Measurements from ENCODE around the gene OSBPL8. TPM values are rescaled to one million over a fixed set of nuclear protein-coding genes. Genes with fewer than 3 reads are reported as not detected.
"Not testable (repeated sequence)": the region's sequence is repeated elsewhere in the genome, so short reads cannot be mapped to it uniquely, and the experiment has no call there.

Gene OSBPL8
- total and polyA plus RNA-seq, 2 donors (not counting 1 experiment from before 2014, with no cell fraction given) = 89.6 to 240 TPM

GRCh38 chr12:76368230-76368629 lies 191.3 kb downstream of the OSBPL8 start:
- H3K4me1 ChIP-seq (ENCODE audit: control insufficient read depth, extremely low read depth, insufficient read depth, low read length) = no peaks in the 10 kb centered on the region
- no peaks in the 10 kb centered on the region for H4K20me1 ChIP-seq (ENCODE audit: control insufficient read depth, extremely low read depth, insufficient read depth, low read length)
- no peak overlapping the region for H3K4me2 ChIP-seq (ENCODE audit: extremely low read depth, insufficient read depth, low read length)
- H3K27me3 ChIP-seq (ENCODE audit: control insufficient read depth, insufficient read depth, low read length) = no peaks in the 10 kb centered on the region
- no peak overlapping the region for H3K9ac ChIP-seq (ENCODE audit: insufficient read depth, low read length)
- H3K9me3 ChIP-seq (ENCODE audit: control insufficient read depth, insufficient read depth, low read depth, low read length) = no peaks in the 10 kb centered on the region
- TF ChIP-seq CTCF (conservative IDR thresholded peaks at IDR 0.05 in 1 of 2, IDR thresholded peaks at IDR 0.05 in 1 of 2; ENCODE audit: low read depth in 1 of 2, low read length in 2 of 2) (no peak), EZH2 (IDR thresholded peaks at IDR 0.05; ENCODE audit: low read length, missing control alignments) (no peak)
- H3K27ac ChIP-seq (ENCODE audit: insufficient read depth, low read length) = no peak overlapping the region
- no peak overlapping the region for H2AFZ ChIP-seq (ENCODE audit: low read length)
- peaks cover 5% of the 10 kb centered on the region for H3K36me3 ChIP-seq (ENCODE audit: control insufficient read depth, insufficient read depth, low read length)
- H3K79me2 ChIP-seq (ENCODE audit: control insufficient read depth, insufficient read depth, low read length) = no peaks in the 10 kb centered on the region
- no peak for DNase-seq (ENCODE audit: low read depth in 2 of 2)
- H3K4me3 ChIP-seq (replicated peaks in 1 of 4; ENCODE audit: control extremely low read depth in 1 of 4, insufficient read depth in 1 of 4, low read depth in 3 of 4, low read length in 4 of 4) = no peak overlapping the region

- no peak overlapping the region for H3K4me3 ChIP-seq (replicated peaks in 1 of 4; ENCODE audit: control extremely low read depth in 1 of 4, insufficient read depth in 1 of 4, low read depth in 3 of 4, low read length in 4 of 4)
- no peak overlapping the region for H3K27ac ChIP-seq (ENCODE audit: insufficient read depth, low read length)
- no peak overlapping the region for H3K9ac ChIP-seq (ENCODE audit: insufficient read depth, low read length)
- no peak overlapping the region for H3K4me2 ChIP-seq (ENCODE audit: extremely low read depth, insufficient read depth, low read length)
- no peak for DNase-seq (ENCODE audit: low read depth in 2 of 2)
- H3K9me3 ChIP-seq (ENCODE audit: control insufficient read depth, insufficient read depth, low read depth, low read length) = no peaks in the 10 kb centered on the region
- peaks cover 5% of the 10 kb centered on the region for H3K36me3 ChIP-seq (ENCODE audit: control insufficient read depth, insufficient read depth, low read length)
- H2AFZ ChIP-seq (ENCODE audit: low read length) = no peak overlapping the region
- no peaks in the 10 kb centered on the region for H4K20me1 ChIP-seq (ENCODE audit: control insufficient read depth, extremely low read depth, insufficient read depth, low read length)
- no peak for TF ChIP-seq EZH2 (IDR thresholded peaks at IDR 0.05; ENCODE audit: low read length, missing control alignments)
- no peak for TF ChIP-seq CTCF (conservative IDR thresholded peaks at IDR 0.05 in 1 of 2, IDR thresholded peaks at IDR 0.05 in 1 of 2; ENCODE audit: low read depth in 1 of 2, low read length in 2 of 2)
- no peaks in the 10 kb centered on the region for H3K4me1 ChIP-seq (ENCODE audit: control insufficient read depth, extremely low read depth, insufficient read depth, low read length)
- H3K79me2 ChIP-seq (ENCODE audit: control insufficient read depth, insufficient read depth, low read length) = no peaks in the 10 kb centered on the region
- H3K27me3 ChIP-seq (ENCODE audit: control insufficient read depth, insufficient read depth, low read length) = no peaks in the 10 kb centered on the region
Measured at GRCh38 chr12:76366163-76366562, 193.4 kb downstream of the OSBPL8 start.

GRCh38 chr12:76364131-76364530 lies 195.4 kb downstream of the OSBPL8 start:
- H3K79me2 ChIP-seq (ENCODE audit: control insufficient read depth, insufficient read depth, low read length); H3K4me1 ChIP-seq (ENCODE audit: control insufficient read depth, extremely low read depth, insufficient read depth, low read length): not testable (repeated sequence)

More at GRCh38 chr12:76364131-76364530, 195.4 kb downstream of the OSBPL8 start:
- not testable (repeated sequence) for H3K9me3 ChIP-seq (ENCODE audit: control insufficient read depth, insufficient read depth, low read depth, low read length); H3K4me2 ChIP-seq (ENCODE audit: extremely low read depth, insufficient read depth, low read length); H3K9ac ChIP-seq (ENCODE audit: insufficient read depth, low read length); H2AFZ ChIP-seq (ENCODE audit: low read length); H4K20me1 ChIP-seq (ENCODE audit: control insufficient read depth, extremely low read depth, insufficient read depth, low read length); H3K36me3 ChIP-seq (ENCODE audit: control insufficient read depth, insufficient read depth, low read length); H3K27ac ChIP-seq (ENCODE audit: insufficient read depth, low read length); DNase-seq (ENCODE audit: low read depth in 2 of 2); H3K27me3 ChIP-seq (ENCODE audit: control insufficient read depth, insufficient read depth, low read length); H3K4me3 ChIP-seq (replicated peaks in 1 of 4; ENCODE audit: control extremely low read depth in 1 of 4, insufficient read depth in 1 of 4, low read depth in 3 of 4, low read length in 4 of 4)
